A673 (cell line): Measurements from ENCODE around the gene TOM1L2.

Source experiments
- CTCF ChIP-seq: fragments of 300-800, 200-600 bp; sonication (generic); conservative IDR thresholded peaks from 2 replicates; pipeline ENCODE4 v1.5.1; 2017; ENCODE audit warnings: low read depth, mild to moderate bottlenecking, antibody characterized with exemption, low read length, moderate library complexity, mixed read lengths
- EZH2 ChIP-seq: fragments of 200-600 bp; sonication (generic); IDR thresholded peaks from 2 replicates; pipeline ENCODE4 v1.6.1; 2017; ENCODE audit warnings: borderline replicate concordance, low read depth, mild to moderate bottlenecking, mixed read lengths, antibody characterized with exemption, low read length; ENCODE audit not compliant: poor library complexity, severe bottlenecking

- TF ChIP-seq CTCF (no peak), EZH2 (no peak)
Observed at GRCh38 chr17:17822616-17823015, 149.6 kb downstream of the TOM1L2 start.
